OCI-LY1 (cell line): ENCODE data around the gene NOS1.

Experiments
- H2AFZ ChIP-seq: fragments of 200-600 bp; sonication (generic), shearing (Covaris generic); 2 replicates; pipeline ENCODE4 v1.6.0; 2014; ENCODE audit warnings: antibody characterized with exemption, mild to moderate bottlenecking, low read length
- H3F3A ChIP-seq: fragments of 200-600 bp; sonication (generic), shearing (Covaris generic); 2 replicates; pipeline ENCODE4 v1.6.0; 2014; ENCODE audit warnings: mild to moderate bottlenecking, antibody characterized with exemption, low read length, moderate library complexity; ENCODE audit not compliant: insufficient read depth
- H3K27ac ChIP-seq: fragments of 200-600 bp; sonication (generic); 2 replicates; pipeline ENCODE4 v1.5.1; 2014; ENCODE audit warnings: low read length, mixed run types, mild to moderate bottlenecking, low read depth; ENCODE audit not compliant: poor library complexity, severe bottlenecking
- H3K27me3 ChIP-seq: fragments of 200-600 bp; sonication (generic); 2 replicates; pipeline ENCODE4 v1.6.0; 2014; ENCODE audit warnings: antibody characterized with exemption, mild to moderate bottlenecking, low read length, moderate library complexity; ENCODE audit not compliant: insufficient read depth
- H3K36me3 ChIP-seq: fragments of 200-600 bp; sonication (generic); 2 replicates; pipeline ENCODE4 v1.6.1; 2014; ENCODE audit warnings: mild to moderate bottlenecking, antibody characterized with exemption, low read length, moderate library complexity, mixed read lengths; ENCODE audit not compliant: insufficient read depth
- H3K4me1 ChIP-seq: fragments of 200-600 bp; sonication (generic); 2 replicates; pipeline ENCODE4 v1.5.1; 2014; ENCODE audit warnings: mild to moderate bottlenecking, low read length, moderate library complexity; ENCODE audit not compliant: insufficient read depth, severe bottlenecking
- H3K4me2 ChIP-seq: fragments of 200-600 bp; sonication (generic), shearing (Covaris generic); 2 replicates; pipeline ENCODE4 v1.6.1; 2014; ENCODE audit warnings: low read length
- H3K4me3 ChIP-seq: fragments of 200-600 bp; sonication (generic); 2 replicates; pipeline ENCODE4 v1.5.1; 2014; ENCODE audit warnings: low read length, low read depth, mild to moderate bottlenecking, mixed read lengths; ENCODE audit not compliant: poor library complexity, severe bottlenecking
- H3K79me2 ChIP-seq: fragments of 200-600 bp; shearing (Covaris generic); 2 replicates; pipeline ENCODE4 v1.6.1; 2016; ENCODE audit warnings: mixed run types, low read length, mixed read lengths; ENCODE audit not compliant: insufficient read depth
- H3K9ac ChIP-seq: fragments of 200-600 bp; sonication (generic), shearing (Covaris generic); 2 replicates; pipeline ENCODE4 v1.6.1; 2014; ENCODE audit warnings: mild to moderate bottlenecking, low read length, mixed read lengths
- H3K9me2 ChIP-seq: fragments of 200-600 bp; sonication (generic), shearing (Covaris generic); 2 replicates; pipeline ENCODE4 v1.6.1; 2014; ENCODE audit warnings: low read depth, mild to moderate bottlenecking, low read length, mixed read lengths
- H3K9me3 ChIP-seq: fragments of 200-600 bp; shearing (Covaris generic); 2 replicates; pipeline ENCODE4 v1.6.1; 2014; ENCODE audit warnings: low read length, mixed read lengths
- H4K20me1 ChIP-seq: fragments of 200-600 bp; sonication (generic), shearing (Covaris generic); 2 replicates; pipeline ENCODE4 v1.6.0; 2016; ENCODE audit warnings: mild to moderate bottlenecking, low read length; ENCODE audit not compliant: insufficient read depth
- CTCF ChIP-seq: fragments of 200-600 bp; sonication (generic), shearing (Covaris generic); IDR thresholded peaks from 2 replicates; pipeline ENCODE4 v1.5.1; 2017; ENCODE audit warnings: mild to moderate bottlenecking, antibody characterized with exemption, low read length, moderate library complexity, mixed read lengths
- EZH2 ChIP-seq: fragments of 200-600 bp; sonication (generic), shearing (Covaris generic); IDR thresholded peaks from 2 replicates; pipeline ENCODE4 v1.8.0; 2017; ENCODE audit warnings: borderline replicate concordance, mixed run types, mild to moderate bottlenecking, antibody characterized with exemption, low read length, moderate library complexity, mixed read lengths

Gene NOS1

GRCh38 chr12:117279606-117280005 lies 81.8 kb downstream of the NOS1 start:
- no peaks in the 10 kb centered on the region for H3K9me2 ChIP-seq
- H3K27ac ChIP-seq: no peak overlapping the region
- no peak overlapping the region for H2AFZ ChIP-seq
- H3K79me2 ChIP-seq: no peaks in the 10 kb centered on the region
- H3K36me3 ChIP-seq: no peaks in the 10 kb centered on the region
- H4K20me1 ChIP-seq: no peaks in the 10 kb centered on the region
- H3F3A ChIP-seq: no peaks in the 10 kb centered on the region
- H3K9me3 ChIP-seq: no peaks in the 10 kb centered on the region
- no peaks in the 10 kb centered on the region for H3K4me1 ChIP-seq
- TF ChIP-seq CTCF (no peak), EZH2 (no peak)
- H3K9ac ChIP-seq: no peak overlapping the region
- no peak overlapping the region for H3K4me2 ChIP-seq
- H3K27me3 ChIP-seq: no peaks in the 10 kb centered on the region
- H3K4me3 ChIP-seq: no peak overlapping the region

- H3K4me1 ChIP-seq: no peaks in the 10 kb centered on the region
- no peak overlapping the region for H3K4me2 ChIP-seq
- H2AFZ ChIP-seq: no peak overlapping the region
These were observed 83.6 kb downstream of the NOS1 start for GRCh38 chr12:117277875-117278274.

GRCh38 chr12:117273091-117273490 lies 88.3 kb downstream of the NOS1 start:
- no peaks in the 10 kb centered on the region for H3K4me1 ChIP-seq
- no peak overlapping the region for H3K27ac ChIP-seq
- TF ChIP-seq EZH2 (no peak), CTCF (no peak)
- H3K4me2 ChIP-seq: no peak overlapping the region
- H2AFZ ChIP-seq: no peak overlapping the region
- H3K9me3 ChIP-seq: no peaks in the 10 kb centered on the region
- H3K4me3 ChIP-seq: no peak overlapping the region
- H3F3A ChIP-seq: no peaks in the 10 kb centered on the region
- no peak overlapping the region for H3K9ac ChIP-seq
- H3K9me2 ChIP-seq: no peaks in the 10 kb centered on the region
- no peaks in the 10 kb centered on the region for H3K36me3 ChIP-seq
- H3K79me2 ChIP-seq: no peaks in the 10 kb centered on the region
- H3K27me3 ChIP-seq: 0 out of 2 replicates have a peak, but pooled peaks cover 3% of the 10 kb centered on the region
- no peaks in the 10 kb centered on the region for H4K20me1 ChIP-seq

More at GRCh38 chr12:117277875-117278274, 83.6 kb downstream of the NOS1 start:
- TF ChIP-seq EZH2 (no peak), CTCF (no peak)
- Histone ChIP-seq H4K20me1 (no peaks in the 10 kb centered on the region), H3K4me3 (no peak overlapping the region), H3K27me3 (no peaks in the 10 kb centered on the region), H3K36me3 (no peaks in the 10 kb centered on the region), H3K9me2 (no peaks in the 10 kb centered on the region), H3K27ac (no peak overlapping the region), H3K9ac (no peak overlapping the region), H3K9me3 (no peaks in the 10 kb centered on the region), H3K79me2 (no peaks in the 10 kb centered on the region), H3F3A (no peaks in the 10 kb centered on the region)
